ENCODE results near the gene GPATCH8. TPM values are rescaled to one million over a fixed set of nuclear protein-coding genes. Genes with fewer than 3 reads are reported as not detected.

GPATCH8 gene
- total RNA-seq, 1 donor from 2014 or later, result 16.6 TPM

- intact Hi-C loops (cut with micrococcal nuclease), result no loop called here
- TF ChIP-seq CTCF (IDR thresholded peaks at IDR 0.05; ENCODE audit: borderline replicate concordance), result no peak
- Histone ChIP-seq H3K36me3 (peaks cover 35% of the 10 kb centered on the region), H3K27ac (replicated peaks) (no peak overlapping the region), H3K27me3 (ENCODE audit: low read depth) (no peaks in the 10 kb centered on the region), H3K4me3 (no peak overlapping the region), H3K9me3 (replicated peaks) (no peaks in the 10 kb centered on the region), H3K4me1 (no peaks in the 10 kb centered on the region)
- DNase-seq, result no peak
Observed at GRCh38 chr17:44414394-44415155, 88.6 kb downstream of the GPATCH8 start.

- no peaks in the 10 kb centered on the region for H3K4me1 ChIP-seq
- DNase-seq, result no peak
- intact Hi-C loops (cut with micrococcal nuclease), result no loop called here
- H3K36me3 ChIP-seq, result peaks cover 15% of the 10 kb centered on the region
- H3K27ac ChIP-seq (replicated peaks), result no peak overlapping the region
- H3K9me3 ChIP-seq (replicated peaks), result no peaks in the 10 kb centered on the region
- H3K4me3 ChIP-seq, result no peak overlapping the region
- H3K27me3 ChIP-seq (ENCODE audit: low read depth), result no peaks in the 10 kb centered on the region
- no peak for TF ChIP-seq CTCF (IDR thresholded peaks at IDR 0.05; ENCODE audit: borderline replicate concordance)
Observed at GRCh38 chr17:44409309-44410028, 93.7 kb downstream of the GPATCH8 start.

GRCh38 chr17:44408786-44409185 is 94.4 kb downstream of the GPATCH8 start:
- Histone ChIP-seq H3K27ac (replicated peaks) (no peak overlapping the region), H3K36me3 (peaks cover 22% of the 10 kb centered on the region), H3K9me3 (replicated peaks) (no peaks in the 10 kb centered on the region), H3K27me3 (ENCODE audit: low read depth) (no peaks in the 10 kb centered on the region), H3K4me1 (no peaks in the 10 kb centered on the region), H3K4me3 (no peak overlapping the region)
- intact Hi-C loops (cut with micrococcal nuclease), result no loop called here
- no peak for DNase-seq
- no peak for TF ChIP-seq CTCF (IDR thresholded peaks at IDR 0.05; ENCODE audit: borderline replicate concordance)

- intact Hi-C loops (cut with micrococcal nuclease), result no loop called here
- peaks cover 81% of the 10 kb centered on the region for H3K36me3 ChIP-seq
- H3K9me3 ChIP-seq (replicated peaks), result no peaks in the 10 kb centered on the region
- H3K4me1 ChIP-seq, result no peaks in the 10 kb centered on the region
- H3K27me3 ChIP-seq (ENCODE audit: low read depth), result no peaks in the 10 kb centered on the region
- H3K27ac ChIP-seq (replicated peaks), result no peak overlapping the region
- no peak for DNase-seq
- TF ChIP-seq CTCF (IDR thresholded peaks at IDR 0.05; ENCODE audit: borderline replicate concordance), result no peak
- H3K4me3 ChIP-seq, result no peak overlapping the region
Observed at GRCh38 chr17:44402564-44403172, 100.5 kb downstream of the GPATCH8 start.

- intact Hi-C loops (cut with micrococcal nuclease), result no loop called here
- Histone ChIP-seq H3K4me1 (no peaks in the 10 kb centered on the region), H3K27ac (replicated peaks) (no peak overlapping the region), H3K36me3 (peaks cover 92% of the 10 kb centered on the region), H3K9me3 (replicated peaks) (no peaks in the 10 kb centered on the region), H3K27me3 (ENCODE audit: low read depth) (no peaks in the 10 kb centered on the region), H3K4me3 (no peak overlapping the region)
- DNase-seq, result no peak
- TF ChIP-seq CTCF (IDR thresholded peaks at IDR 0.05; ENCODE audit: borderline replicate concordance), result peak; percentile 49
Observed at GRCh38 chr17:44400226-44400847, 102.9 kb downstream of the GPATCH8 start.

Data from left ventricle myocardium inferior (tissue), 1 donor.